HCT116 (cell line): ENCODE data around the gene ARID5B. TPM values are rescaled to one million over a fixed set of nuclear protein-coding genes. Genes with fewer than 3 reads are reported as not detected.

Experiments used
- ATAC-seq: fragments of 200-7000 bp; cut with Tn5 transposase; 2 replicates; pipeline ENCODE4 v1.9.1; 2020; ENCODE audit warnings: mild to moderate bottlenecking, moderate library complexity
- BruUV-seq: library from RNA; stranded (reverse); fragments of 400-500 nt; replicated peaks from 2 replicates; lab custom pipeline; 2021; lab: Mats Ljungman, UMichigan
- CTCF ChIA-PET: fragments of 300-600 bp; sonication (Branson Sonifier 250); formaldehyde crosslinking; loops from one replicate; lab custom pipeline; 2021; ENCODE audit warnings: antibody characterized with exemption; lab: Charles Lee
- POLR2A ChIA-PET: fragments of 300-600, 350-600 bp; sonication (Branson Sonifier 250); formaldehyde crosslinking; loops from one replicate; lab custom pipeline; 2021; ENCODE audit warnings: antibody characterized with exemption; lab: Charles Lee
- RAD21 ChIA-PET, 2 experiments: fragments of 300-600 bp; sonication (Branson Sonifier 250); formaldehyde crosslinking; loops; one replicate each; lab custom pipeline; 2023; ENCODE audit warnings: low total read pairs in 2 of 2; ENCODE audit not compliant: uncharacterized antibody in 2 of 2, unreplicated experiment in 2 of 2, low non-redundant PET in 1 of 2; lab: Charles Lee
- DNase-seq: peaks from one replicate; pipeline ENCODE4 v3.0.0-alpha.2; 2010; ENCODE audit warnings: low read depth, low spot score
- H2AFZ ChIP-seq: fragments of 200-600 bp; shearing (Covaris generic), sonication (generic); 2 replicates; pipeline ENCODE4 v1.6.1; 2017; ENCODE audit warnings: low read depth, mixed run types, mixed read lengths, antibody characterized with exemption, low read length; ENCODE audit not compliant: poor library complexity, severe bottlenecking
- H3K27ac ChIP-seq: 2 replicates; pipeline ENCODE4 v1.5.1; 2012; ENCODE audit warnings: low read depth, low read length
- H3K27me3 ChIP-seq: fragments of 200-600 bp; sonication (generic); 2 replicates; pipeline ENCODE4 v1.6.1; 2016; ENCODE audit warnings: mixed run types, low read length, mixed read lengths; ENCODE audit not compliant: insufficient read depth
- H3K36me3 ChIP-seq, 2 experiments: fragments of 200-500 bp in 1 of 2; fragments of 200-600 bp in 1 of 2; sonication (Bioruptor generic) in 1 of 2; sonication (generic) in 1 of 2; 2 replicates each; pipeline versions ENCODE4 v1.5.1 to v1.6.1; 2014 to 2016; ENCODE audit warnings: low read length in 2 of 2, inconsistent platforms in 1 of 2, mixed read lengths in 1 of 2, mixed run types in 1 of 2; ENCODE audit not compliant: insufficient read depth in 2 of 2, control insufficient read depth in 1 of 2
- H3K4me1 ChIP-seq, 2 experiments: fragments of 200-600 bp in 1 of 2; sonication (generic) in 1 of 2; 2 replicates each; pipeline versions ENCODE4 v1.5.1 to v1.6.1; 2012 to 2017; ENCODE audit warnings: low read length in 2 of 2, inconsistent platforms in 1 of 2, mild to moderate bottlenecking in 1 of 2, mixed read lengths in 1 of 2, mixed run types in 1 of 2, moderate library complexity in 1 of 2; ENCODE audit not compliant: insufficient read depth in 2 of 2, control insufficient read depth in 1 of 2
- H3K4me2 ChIP-seq: fragments of 200-600 bp; sonication (generic); 2 replicates; pipeline ENCODE4 v1.6.1; 2017; ENCODE audit warnings: mixed run types, low read length, mixed read lengths
- H3K4me3 ChIP-seq, 2 experiments: fragments of 200-600 bp in 1 of 2; sonication (generic) in 1 of 2; replicated peaks in 1 of 2; 2 replicates each; pipeline ENCODE4 v1.5.1; 2011 to 2016; ENCODE audit warnings: low read length in 2 of 2, control low read depth in 1 of 2, low read depth in 1 of 2, mild to moderate bottlenecking in 1 of 2, mixed read lengths in 1 of 2, mixed run types in 1 of 2
- H3K79me2 ChIP-seq: fragments of 200-600 bp; sonication (generic); 2 replicates; pipeline ENCODE4 v1.6.1; 2017; ENCODE audit warnings: mild to moderate bottlenecking, mixed run types, low read length, moderate library complexity, mixed read lengths; ENCODE audit not compliant: insufficient read depth
- H3K9ac ChIP-seq: fragments of 200-600 bp; sonication (generic); 2 replicates; pipeline ENCODE4 v1.6.1; 2016; ENCODE audit warnings: low read length, mixed read lengths
- H3K9me2 ChIP-seq: fragments of 200-600 bp; sonication (generic), shearing (Covaris generic); 2 replicates; pipeline ENCODE4 v1.6.1; 2017; ENCODE audit warnings: mixed run types, mild to moderate bottlenecking, moderate library complexity; ENCODE audit not compliant: insufficient read depth
- H3K9me3 ChIP-seq, 2 experiments: fragments of 200-500 bp in 1 of 2; fragments of 200-600 bp in 1 of 2; sonication (Bioruptor generic) in 1 of 2; sonication (generic) in 1 of 2; 2 replicates each; pipeline ENCODE4 v1.6.1; 2014 to 2017; ENCODE audit warnings: low read length in 2 of 2, mixed read lengths in 2 of 2, inconsistent platforms in 1 of 2, low read depth in 1 of 2, mild to moderate bottlenecking in 1 of 2, mixed run types in 1 of 2, moderate library complexity in 1 of 2; ENCODE audit not compliant: control insufficient read depth in 1 of 2, insufficient read depth in 1 of 2
- H4K20me1 ChIP-seq: fragments of 200-600 bp; sonication (generic), shearing (Covaris generic); 2 replicates; pipeline ENCODE4 v1.6.1; 2017; ENCODE audit warnings: mixed run types, mild to moderate bottlenecking, moderate library complexity; ENCODE audit not compliant: insufficient read depth
- ATF3 ChIP-seq: IDR thresholded peaks from 2 replicates; pipeline ENCODE4 v1.6.1; 2012
- CBX3 ChIP-seq: IDR thresholded peaks from 2 replicates; pipeline ENCODE4 v1.6.1; 2012; ENCODE audit warnings: low read depth
- CEBPB ChIP-seq: IDR thresholded peaks from 2 replicates; pipeline ENCODE4 v1.6.1; 2012; ENCODE audit warnings: low read depth
- CTCF ChIP-seq, 3 experiments: fragments of 200-600 bp in 1 of 3; sonication (generic) in 1 of 3; IDR thresholded peaks in 2 of 3; conservative IDR thresholded peaks in 1 of 3; 2 replicates each; pipeline ENCODE4 v1.5.1; 2012 to 2017; ENCODE audit warnings: low read depth in 2 of 3, low read length in 2 of 3, antibody characterized with exemption in 1 of 3, borderline replicate concordance in 1 of 3, control low read depth in 1 of 3, mild to moderate bottlenecking in 1 of 3, mixed read lengths in 1 of 3, mixed run types in 1 of 3, moderate library complexity in 1 of 3; ENCODE audit not compliant: insufficient read depth in 1 of 3
- EGR1 ChIP-seq: IDR thresholded peaks from 2 replicates; pipeline ENCODE4 v1.6.1; 2012; ENCODE audit warnings: low read depth
- ELF1 ChIP-seq: IDR thresholded peaks from 2 replicates; pipeline ENCODE4 v1.6.1; 2012; ENCODE audit warnings: low read depth, borderline replicate concordance
- EZH2 ChIP-seq: fragments of 200-600 bp; sonication (generic); IDR thresholded peaks from 2 replicates; pipeline ENCODE4 v1.6.1; 2017; ENCODE audit warnings: antibody characterized with exemption, mixed run types
- EZH2phosphoT487 ChIP-seq: fragments of 200-600 bp; IDR thresholded peaks from 2 replicates; pipeline ENCODE4 v1.6.1; 2018; ENCODE audit warnings: antibody characterized with exemption, borderline replicate concordance
- FOSL1 ChIP-seq: IDR thresholded peaks from 2 replicates; pipeline ENCODE4 v1.6.1; 2012; ENCODE audit warnings: low read depth
- MAX ChIP-seq: IDR thresholded peaks from 2 replicates; pipeline ENCODE4 v1.6.1; 2012
- POLR2A ChIP-seq: IDR thresholded peaks from 2 replicates; pipeline ENCODE4 v1.7.0; 2011; ENCODE audit warnings: borderline replicate concordance; ENCODE audit not compliant: insufficient read depth, insufficient read length; ENCODE audit errors: extremely low read depth
- POLR2AphosphoS5 ChIP-seq: IDR thresholded peaks from 2 replicates; pipeline ENCODE4 v1.6.1; 2011; ENCODE audit warnings: mild to moderate bottlenecking, low read depth, low read length, moderate library complexity
- RAD21 ChIP-seq: IDR thresholded peaks from 2 replicates; pipeline ENCODE4 v1.6.1; 2012; ENCODE audit warnings: low read depth, mild to moderate bottlenecking
- REST ChIP-seq: IDR thresholded peaks from 2 replicates; pipeline ENCODE4 v1.6.1; 2012; ENCODE audit warnings: low read depth
- SRF ChIP-seq: IDR thresholded peaks from 2 replicates; pipeline ENCODE4 v1.6.1; 2012; ENCODE audit warnings: low read depth
- TCF7L2 ChIP-seq: IDR thresholded peaks from 2 replicates; pipeline ENCODE4 v1.7.0; 2011; ENCODE audit warnings: borderline replicate concordance, inconsistent platforms; ENCODE audit not compliant: insufficient read depth, insufficient read length; ENCODE audit errors: extremely low read depth
- YY1 ChIP-seq: IDR thresholded peaks from 2 replicates; pipeline ENCODE4 v1.6.1; 2011; ENCODE audit warnings: low read length, low read depth, moderate library complexity, mild to moderate bottlenecking; ENCODE audit not compliant: insufficient replicate concordance; ENCODE audit errors: extremely low read depth
- ZBTB33 ChIP-seq: IDR thresholded peaks from 2 replicates; pipeline ENCODE4 v1.6.1; 2011; ENCODE audit warnings: mild to moderate bottlenecking, low read length, moderate library complexity; ENCODE audit not compliant: insufficient replicate concordance; ENCODE audit errors: extremely low read depth
- ZFX ChIP-seq: fragments of 450-650 bp; IDR thresholded peaks from 2 replicates; pipeline ENCODE4 v1.6.1; 2017
- ZNF274 ChIP-seq: fragments of 200-500 bp; sonication (Bioruptor generic); IDR thresholded peaks from 2 replicates; pipeline ENCODE4 v1.6.1; 2014; ENCODE audit warnings: mild to moderate bottlenecking, low read depth, low read length, inconsistent platforms
- intact Hi-C: fragments of 100-400 bp; cut with micrococcal nuclease; formaldehyde crosslinking; loops from 2 replicates; pipeline ENCODE4 v1.10.0; 2022
- total RNA-seq: library from RNA; stranded (reverse); gene quantifications from one replicate; pipeline ENCODE4 v1.2.1, GENCODE V29; 2021; ENCODE audit not compliant: unreplicated experiment

ARID5B gene
- total RNA-seq, 1 experiment from 2014 or later = 4.7 TPM

GRCh38 chr10:62027841-62028501, 126.5 kb downstream of the ARID5B start:
- H3K4me3 ChIP-seq = no peak overlapping the region
- H3K79me2 ChIP-seq = no peaks in the 10 kb centered on the region
- ChIA-PET RAD21 (no interaction called here), CTCF (interaction anchor here (1.7 kb wide), 1 partner anchor 11 kb away, joined by 3 read pairs; no protein-coding TSS in a partner anchor), POLR2A (no interaction called here)
- no peaks in the 10 kb centered on the region for H4K20me1 ChIP-seq
- H3K9ac ChIP-seq = no peak overlapping the region
- DNase-seq = no peak
- H3K4me2 ChIP-seq = no peak overlapping the region
- no peaks in the 10 kb centered on the region for H3K9me2 ChIP-seq
- intact Hi-C loops = no loop called here
- no peak overlapping the region for H2AFZ ChIP-seq
- no peak for ATAC-seq
- no peak overlapping the region for H3K27ac ChIP-seq
- no peaks in the 10 kb centered on the region for H3K36me3 ChIP-seq
- H3K4me1 ChIP-seq = peaks cover 0 to 10% of the 10 kb centered on the region in 2 experiments; a peak in 1 of 4 replicates
- TF ChIP-seq EZH2phosphoT487 (no peak), CBX3 (no peak), ZFX (no peak), MAX (no peak), REST (no peak), RAD21 (no peak), SRF (no peak), POLR2AphosphoS5 (no peak), ATF3 (no peak), ZBTB33 (no peak), YY1 (no peak), TCF7L2 (no peak), ELF1 (no peak), POLR2A (no peak), ZNF274 (no peak), CEBPB (no peak), CTCF (IDR thresholded peaks at IDR 0.05 in 2 of 3, conservative IDR thresholded peaks at IDR 0.05 in 1 of 3; ENCODE audit: borderline replicate concordance in 1 of 3, insufficient read depth in 1 of 3, low read depth in 2 of 3, low read length in 2 of 3) (no peak), FOSL1 (no peak), EZH2 (no peak), EGR1 (no peak)
- H3K9me3 ChIP-seq = no peaks in the 10 kb centered on the region
- H3K27me3 ChIP-seq = no peaks in the 10 kb centered on the region
- no TSS peak for BruUV-seq
